H1 (cell line): ENCODE results near the gene PFKM. TPM values are rescaled to one million over a fixed set of nuclear protein-coding genes. Genes with fewer than 3 reads are reported as not detected.

Experiments used
- CTCF ChIA-PET: fragments of 300-600 bp; sonication (Branson Sonifier 250); formaldehyde crosslinking; loops from one replicate; lab custom pipeline; 2021; ENCODE audit not compliant: partially characterized antibody; lab: Charles Lee
- POLR2A ChIA-PET: fragments of 300-600 bp; sonication (Branson Sonifier 250); formaldehyde crosslinking; loops from one replicate; lab custom pipeline; 2021; ENCODE audit warnings: inconsistent platforms; ENCODE audit not compliant: partially characterized antibody; lab: Charles Lee
- DNase-seq, 2 experiments: peaks; one replicate each; pipeline versions ENCODE4 v3.0.0 to v3.0.0-alpha.2; 2010 to 2022; ENCODE audit warnings: low spot score in 2 of 2, low read depth in 1 of 2, mixed read lengths in 1 of 2
- FAIRE-seq: peaks from 2 replicates; lab custom pipeline; 2011; peaks lifted over from hg19 to GRCh38; lab: Jason Lieb, UNC
- H2AFZ ChIP-seq: 2 replicates; pipeline ENCODE4 v1.8.1; 2012; ENCODE audit warnings: low read length, inconsistent platforms
- H2AK5ac ChIP-seq: 2 replicates; pipeline ENCODE4 v1.6.1; 2013; ENCODE audit warnings: low read depth, low read length
- H2BK120ac ChIP-seq: replicated peaks from 2 replicates; pipeline ENCODE3; 2013; ENCODE audit warnings: low read depth, low read length, inconsistent platforms
- H2BK12ac ChIP-seq: 2 replicates; pipeline ENCODE4 v1.6.1; 2013; ENCODE audit warnings: low read depth, low read length
- H2BK15ac ChIP-seq: 2 replicates; pipeline ENCODE4 v1.6.1; 2013; ENCODE audit warnings: low read length
- H2BK20ac ChIP-seq: 2 replicates; pipeline ENCODE4 v1.6.1; 2013; ENCODE audit warnings: low read length
- H2BK5ac ChIP-seq: 2 replicates; pipeline ENCODE4 v1.6.1; 2013; ENCODE audit warnings: low read depth, low read length
- H3K14ac ChIP-seq: 2 replicates; pipeline ENCODE4 v1.6.1; 2013; ENCODE audit warnings: inconsistent platforms; ENCODE audit not compliant: insufficient read length
- H3K18ac ChIP-seq: 2 replicates; pipeline ENCODE4 v1.6.1; 2013; ENCODE audit warnings: low read length; ENCODE audit errors: extremely low read depth
- H3K23ac ChIP-seq: 2 replicates; pipeline ENCODE4 v1.6.1; 2013; ENCODE audit warnings: inconsistent platforms; ENCODE audit not compliant: insufficient read length
- H3K23me2 ChIP-seq: 2 replicates; pipeline ENCODE4 v1.6.1; 2013; ENCODE audit warnings: low read depth, low read length
- H3K27ac ChIP-seq: 2 replicates; pipeline ENCODE4 v1.6.1; 2011; ENCODE audit warnings: low read depth, low read length, inconsistent platforms
- H3K27me3 ChIP-seq, 4 experiments: replicated peaks in 1 of 4; 1 replicate in 1 of 4; 2 replicates in 3 of 4; pipeline versions ENCODE4 v1.6.1 to v1.8.1; 2011 to 2013; ENCODE audit warnings: low read length in 3 of 4, mild to moderate bottlenecking in 3 of 4, inconsistent platforms in 2 of 4, mixed read lengths in 2 of 4, moderate library complexity in 1 of 4; ENCODE audit not compliant: control insufficient read depth in 3 of 4, insufficient read depth in 3 of 4; ENCODE audit errors: extremely low read depth in 1 of 4
- H3K36me3 ChIP-seq, 4 experiments: 2 replicates each; pipeline versions ENCODE4 v1.6.1 to v1.8.1; 2011 to 2013; ENCODE audit warnings: mild to moderate bottlenecking in 4 of 4, low read length in 3 of 4, moderate library complexity in 2 of 4, control low read depth in 1 of 4, inconsistent platforms in 1 of 4; ENCODE audit not compliant: insufficient read depth in 4 of 4, control insufficient read depth in 2 of 4
- H3K4ac ChIP-seq: replicated peaks from 2 replicates; pipeline ENCODE3; 2013; ENCODE audit warnings: low read length, low read depth, mixed read lengths, inconsistent platforms; ENCODE audit not compliant: insufficient read length
- H3K4me1 ChIP-seq, 4 experiments: replicated peaks in 1 of 4; 1 replicate in 1 of 4; 2 replicates in 3 of 4; pipeline versions ENCODE4 v1.6.1 to v1.8.1; 2011 to 2013; ENCODE audit warnings: low read length in 3 of 4, inconsistent platforms in 2 of 4, mixed read lengths in 1 of 4; ENCODE audit not compliant: insufficient read depth in 4 of 4, control insufficient read depth in 3 of 4
- H3K4me2 ChIP-seq, 2 experiments: 2 replicates each; pipeline versions ENCODE4 v1.6.1 to v1.8.1; 2011 to 2013; ENCODE audit warnings: low read depth in 2 of 2, low read length in 2 of 2, control low read depth in 1 of 2, inconsistent platforms in 1 of 2, mild to moderate bottlenecking in 1 of 2; ENCODE audit not compliant: insufficient read depth in 1 of 2
- H3K4me3 ChIP-seq, 4 experiments: fragments of 200-600, 300-600 bp in 1 of 4; sonication (generic), shearing (Covaris generic), sonication (Bioruptor Twin) in 1 of 4; 2 replicates each; pipeline versions ENCODE4 v1.5.1 to v1.8.1; 2011 to 2016; ENCODE audit warnings: low read length in 4 of 4, low read depth in 3 of 4, control low read depth in 2 of 4, inconsistent platforms in 2 of 4, mild to moderate bottlenecking in 2 of 4, mixed read lengths in 1 of 4, moderate library complexity in 1 of 4; ENCODE audit not compliant: insufficient read depth in 2 of 4; ENCODE audit errors: extremely low read depth in 1 of 4
- H3K56ac ChIP-seq: replicated peaks from 2 replicates; pipeline ENCODE3; 2013; ENCODE audit warnings: low read depth, mild to moderate bottlenecking, mixed read lengths, low read length, inconsistent platforms; ENCODE audit not compliant: insufficient read length
- H3K79me1 ChIP-seq: 2 replicates; pipeline ENCODE4 v1.6.1; 2013; ENCODE audit warnings: low read depth, low read length, control low read depth
- H3K79me2 ChIP-seq, 2 experiments: 2 replicates each; pipeline versions ENCODE4 v1.6.1 to v1.8.1; 2012 to 2013; ENCODE audit warnings: low read length in 2 of 2, mild to moderate bottlenecking in 2 of 2, inconsistent platforms in 1 of 2; ENCODE audit not compliant: insufficient read depth in 2 of 2, control insufficient read depth in 1 of 2
- H3K9ac ChIP-seq, 4 experiments: replicated peaks in 1 of 4; 1 replicate in 1 of 4; 2 replicates in 3 of 4; pipeline versions ENCODE4 v1.6.1 to v1.8.1; 2011 to 2013; ENCODE audit warnings: low read depth in 3 of 4, low read length in 3 of 4, control low read depth in 2 of 4, mild to moderate bottlenecking in 2 of 4, moderate library complexity in 2 of 4, inconsistent platforms in 1 of 4; ENCODE audit errors: extremely low read depth in 1 of 4
- H3K9me3 ChIP-seq, 2 experiments: 2 replicates each; pipeline versions ENCODE4 v1.6.1 to v1.8.1; 2012 to 2013; ENCODE audit warnings: mild to moderate bottlenecking in 2 of 2, moderate library complexity in 2 of 2, control low read depth in 1 of 2, inconsistent platforms in 1 of 2, low read depth in 1 of 2, low read length in 1 of 2, mixed read lengths in 1 of 2; ENCODE audit not compliant: insufficient read depth in 2 of 2
- H4K20me1 ChIP-seq, 2 experiments: replicated peaks in 1 of 2; 2 replicates each; pipeline versions ENCODE3 to v1.8.1; 2011 to 2013; ENCODE audit warnings: inconsistent platforms in 2 of 2, low read length in 2 of 2, mild to moderate bottlenecking in 1 of 2; ENCODE audit not compliant: insufficient read depth in 2 of 2, control insufficient read depth in 1 of 2
- H4K5ac ChIP-seq: 2 replicates; pipeline ENCODE4 v1.6.1; 2013; ENCODE audit warnings: low read length, low read depth, mixed read lengths, inconsistent platforms; ENCODE audit not compliant: insufficient read length
- H4K8ac ChIP-seq: 2 replicates; pipeline ENCODE4 v1.8.0; 2013; ENCODE audit warnings: mild to moderate bottlenecking, moderate library complexity, low read length, inconsistent platforms; ENCODE audit not compliant: insufficient read depth; ENCODE audit errors: extremely low read depth
- H4K91ac ChIP-seq: replicated peaks from 2 replicates; pipeline ENCODE3; 2013; ENCODE audit warnings: low read length, mixed read lengths, inconsistent platforms; ENCODE audit not compliant: insufficient read length
- ASH2L ChIP-seq: fragments of 200-600, 300-600 bp; sonication (generic); IDR thresholded peaks from one replicate; pipeline ENCODE4 v1.7.1; 2017; ENCODE audit warnings: low read length
- CREB1 ChIP-seq: IDR thresholded peaks from 2 replicates; pipeline ENCODE4 v1.6.1; 2012; ENCODE audit warnings: inconsistent platforms
- JUND ChIP-seq: IDR thresholded peaks from 2 replicates; pipeline ENCODE4 v1.6.1; 2011; ENCODE audit warnings: mild to moderate bottlenecking, improper control_type of control experiment, low read length
- KDM4A ChIP-seq: IDR thresholded peaks from one replicate; pipeline ENCODE4 v1.7.1; 2012; ENCODE audit warnings: low read depth, mild to moderate bottlenecking, moderate library complexity, low read length, inconsistent platforms; ENCODE audit not compliant: severe bottlenecking
- RBBP5 ChIP-seq: IDR thresholded peaks from 2 replicates; pipeline ENCODE4 v1.7.1; 2012; ENCODE audit warnings: low read depth, mild to moderate bottlenecking, inconsistent platforms, low read length, moderate library complexity, borderline replicate concordance
- SIN3A ChIP-seq, 2 experiments: IDR thresholded peaks in 1 of 2; conservative IDR thresholded peaks in 1 of 2; 2 replicates each; pipeline ENCODE4 v1.6.1; 2011 to 2012; ENCODE audit warnings: low read length in 2 of 2, improper control_type of control experiment in 1 of 2, low read depth in 1 of 2, mild to moderate bottlenecking in 1 of 2
- TAF1 ChIP-seq: IDR thresholded peaks from 2 replicates; pipeline ENCODE4 v1.6.1; 2011; ENCODE audit warnings: mild to moderate bottlenecking, low read depth, low read length
- TEAD4 ChIP-seq: IDR thresholded peaks from 2 replicates; pipeline ENCODE4 v1.6.1; 2012; ENCODE audit warnings: low read depth, low read length, inconsistent platforms, mixed read lengths
- WGBS, 2 experiments: shearing (Covaris generic) in 1 of 2; methylation state at CpG; one replicate each; pipeline versions ENCODE4 v1.1.6 to v1.1.7; 2013 to 2015; ENCODE audit warnings: low lambda C conversion rate in 2 of 2, mixed read lengths in 2 of 2, inconsistent platforms in 1 of 2, low coverage in 1 of 2, missing lambda C conversion rate in 1 of 2; ENCODE audit not compliant: insufficient replicate concordance in 2 of 2, insufficient coverage in 1 of 2, insufficient read length in 1 of 2; ENCODE audit errors: extremely low coverage in 1 of 2, missing lambda C conversion rate in 1 of 2; 5-methylcytosine and 5-hydroxymethylcytosine counted together
- polyA plus RNA-seq, 7 experiments: library from polyadenylated mRNA; depleted of rRNA in 3 of 7; stranded (reverse) in 5 of 7; unstranded in 2 of 7; fragments of >200 nt in 5 of 7; fragments of 200-250 nt in 2 of 7; gene quantifications; 1 replicate in 5 of 7; 2 replicates in 1 of 7; 4 replicates in 1 of 7; pipeline versions ENCODE4 v1.2.1 to v1.2.3, GENCODE V29; 2011 to 2013; ENCODE audit warnings: missing spikeins in 2 of 7, mixed read lengths in 2 of 7
- total RNA-seq: library from RNA; stranded (reverse); fragmentation: NEBNext Ultra II Directional; extraction: Animal tissue kit (Norgen Biotek cat#: 25700); gene quantifications from 2 replicates; pipeline ENCODE4 v1.2.1, GENCODE V29; 2021

The PFKM gene
- total and polyA plus RNA-seq, 2 of the 8 experiments (the other 6 are each of a cell fraction or from before 2014, with no cell fraction given) = 62.6 to 106 TPM

DNA sequence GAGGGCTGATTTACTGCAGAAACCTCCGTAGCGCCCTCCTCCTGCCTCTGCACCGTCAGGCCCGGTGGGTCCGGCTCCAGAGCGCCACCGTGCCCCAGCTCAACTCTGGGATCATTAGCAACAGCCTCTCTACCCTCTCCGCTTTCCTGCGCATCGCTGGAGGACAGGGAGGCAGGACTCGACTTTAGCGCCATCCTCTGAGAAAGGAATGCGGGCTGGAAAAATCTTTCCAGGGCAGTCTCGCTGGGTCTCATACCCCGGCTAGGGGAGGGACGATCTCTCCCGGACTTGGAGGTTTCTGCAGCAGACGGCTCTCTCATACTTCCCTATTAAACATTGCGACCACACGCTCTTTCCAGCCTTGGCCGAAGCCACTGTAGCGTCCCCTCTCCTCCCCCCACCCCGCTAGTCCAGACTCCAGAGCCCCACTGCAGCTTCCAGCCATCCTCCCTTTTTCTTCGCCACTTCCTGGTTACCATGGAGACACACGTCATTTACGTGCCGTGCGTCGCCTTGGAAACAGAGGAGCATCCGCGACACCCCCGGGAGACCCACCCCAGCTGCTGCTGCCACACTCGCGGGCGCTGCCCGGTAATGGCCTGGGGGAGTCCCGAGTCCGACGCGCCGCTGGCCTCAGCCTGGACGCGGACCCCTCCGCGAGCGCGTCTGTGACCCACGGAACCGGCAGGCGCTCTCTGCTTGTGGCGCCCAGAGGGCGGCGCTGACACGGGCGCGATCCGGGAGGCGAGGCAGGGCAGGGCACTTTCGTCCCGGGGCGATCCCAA lies 64.1 kb downstream of the PFKM start, which contains the start of gene CCDC184:
Gene CCDC184, plus strand, starts transcription at position 554 of the 785 bp plus-strand sequence. CDS start 479 bp downstream, outside the sequence.
- peak within 1 kb of the TSS; percentile 35 to 80 (median 72) for H3K4me3 ChIP-seq
- ChIA-PET CTCF (interaction anchor here (0.8 to 1.3 kb wide), 15 partner anchors 9 to 441 kb away, joined by 3 to 14 read pairs (median 4); partner anchors contain the start of genes ASB8 and PFKM), POLR2A (interaction anchor here (0.6 to 1.6 kb wide), 6 partner anchors 10 to 256 kb away, joined by 3 to 8 read pairs (median 4); partner anchors contain the start of gene ASB8)
- H3K14ac ChIP-seq = no peak within 1 kb of the TSS
- H2AFZ ChIP-seq = peak within 1 kb of the TSS; percentile 96; the same call in 1 of the 2 replicates
- no peaks in the 10 kb centered on the region; a peak in 1 of 4 replicates for H3K9me3 ChIP-seq
- no peak within 1 kb of the TSS for H4K5ac ChIP-seq
- peak within 1 kb of the TSS; percentile 30; the same call in 1 of the 2 replicates for H2BK12ac ChIP-seq
- no peak within 1 kb of the TSS for H4K91ac ChIP-seq
- H3K79me1 ChIP-seq = no peaks in the 10 kb centered on the region
- DNase-seq = peak in 1 of 2 experiments; percentile 83
- no peak within 1 kb of the TSS for H2BK15ac ChIP-seq
- H3K36me3 ChIP-seq = no peaks in the 10 kb centered on the region
- no peaks in the 10 kb centered on the region for H4K20me1 ChIP-seq
- H2BK5ac ChIP-seq = no peak within 1 kb of the TSS
- no peak within 1 kb of the TSS for H3K4ac ChIP-seq
- peaks cover 8 to 39% (median 25%) of the 10 kb centered on the region in 4 experiments for H3K27me3 ChIP-seq
- no peak within 1 kb of the TSS for H3K56ac ChIP-seq
- H2BK20ac ChIP-seq = no peak within 1 kb of the TSS
- H3K23ac ChIP-seq = no peak within 1 kb of the TSS
- peaks cover 14% of the 10 kb centered on the region; the same call in 1 of the 2 replicates for H3K23me2 ChIP-seq
- no peak within 1 kb of the TSS; the same call in 1 of the 2 replicates for H3K18ac ChIP-seq
- peak within 1 kb of the TSS; percentile 91 for H4K8ac ChIP-seq
- no peak for FAIRE-seq
- H3K79me2 ChIP-seq = no peaks in the 10 kb centered on the region
- 0 out of 2 replicates have a peak within 1 kb of the TSS, but pooled peaks have one; percentile 31 for H3K27ac ChIP-seq
- peak within 1 kb of the TSS in 2 of 4 experiments; percentile 13 to 20; a peak in 3 of 7 replicates for H3K9ac ChIP-seq
- H2BK120ac ChIP-seq = no peak within 1 kb of the TSS
- H3K4me2 ChIP-seq = peak within 1 kb of the TSS; percentile 94 to 97
- H2AK5ac ChIP-seq = no peak within 1 kb of the TSS
- peaks cover 6 to 20% (median 11%) of the 10 kb centered on the region in 4 experiments; a peak in 6 of 7 replicates for H3K4me1 ChIP-seq
- WGBS, 2 experiments = 2% methylated on average over 56 of the region's 61 CpGs; no CpG with 5 or more reads in 1 of the 2 experiments
- TF ChIP-seq ASH2L (peak; percentile 61), CREB1 (peak; percentile 55), TEAD4 (peak; percentile 15; the same call in 1 of the 2 replicates), JUND (no peak), KDM4A (peak; percentile 92), RBBP5 (peak; percentile 79; the same call in 1 of the 2 replicates), TAF1 (peak; percentile 44; the same call in 1 of the 2 replicates), SIN3A (conservative IDR thresholded peaks at IDR 0.05 in 1 of 2, IDR thresholded peaks at IDR 0.05 in 1 of 2; ENCODE audit: low read depth in 1 of 2, low read length in 2 of 2) (peak; percentile 31 to 89; a peak in 3 of 4 replicates)
